ENCODE data around the gene MYO5B. TPM values are rescaled to one million over a fixed set of nuclear protein-coding genes. Genes with fewer than 3 reads are reported as not detected.

Gene MYO5B
- total RNA-seq, 1 experiment from 2014 or later = 0.97 TPM

DNA sequence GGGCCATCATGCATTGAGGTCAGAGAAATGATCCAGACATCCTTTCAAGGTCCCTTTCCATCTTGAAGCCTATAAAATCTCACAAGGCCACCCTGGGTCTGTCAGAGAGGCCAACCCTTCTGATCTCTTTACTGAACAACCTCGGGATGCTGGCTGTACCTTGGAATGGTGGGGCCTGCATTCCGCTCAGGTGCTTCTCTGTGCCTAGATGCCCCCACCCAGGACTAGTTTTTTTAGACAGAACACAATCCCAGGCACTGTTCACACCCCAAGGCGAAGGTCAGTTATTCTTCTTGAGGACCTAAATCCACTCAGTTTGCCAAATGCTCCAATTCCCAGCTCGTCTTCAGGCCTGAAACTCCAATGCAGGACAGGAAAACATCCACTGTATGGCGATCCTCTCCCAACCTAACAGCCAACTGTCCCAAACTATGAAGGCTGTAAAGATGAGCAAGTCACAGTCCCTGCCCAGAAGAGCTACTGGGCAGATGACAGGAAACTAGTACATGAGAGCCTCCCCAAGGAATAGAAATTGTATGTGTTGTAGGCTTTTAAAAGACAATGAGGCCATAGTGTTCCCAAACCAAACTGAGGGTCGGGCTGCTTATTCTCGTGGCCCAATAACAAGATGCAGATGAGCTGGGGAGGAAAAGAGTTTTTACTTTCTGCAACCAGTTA, 227.2 kb downstream of the MYO5B start:
- no peak for DNase-seq
- H3K4me2 ChIP-seq (ENCODE audit: low read depth, low read length, poor library complexity, severe bottlenecking) = no peak overlapping the region
- H2AFZ ChIP-seq (ENCODE audit: low read length) = no peak overlapping the region
- H4K20me1 ChIP-seq (ENCODE audit: insufficient read depth, low read depth, low read length) = no peaks in the 10 kb centered on the region
- H3K9me2 ChIP-seq (replicated peaks; ENCODE audit: insufficient read depth, low read length) = no peaks in the 10 kb centered on the region
- no peaks in the 10 kb centered on the region for H3K79me2 ChIP-seq (ENCODE audit: low read length)
- H3K9ac ChIP-seq (ENCODE audit: low read length) = no peak overlapping the region
- no peak overlapping the region for H3K27ac ChIP-seq (ENCODE audit: low read length)
- no peak overlapping the region for H3K4me3 ChIP-seq (ENCODE audit: low read length)
- no peaks in the 10 kb centered on the region for H3K4me1 ChIP-seq (ENCODE audit: low read length)
- H3K9me3 ChIP-seq (ENCODE audit: low read length) = no peaks in the 10 kb centered on the region
- no peaks in the 10 kb centered on the region for H3K36me3 ChIP-seq (ENCODE audit: insufficient read depth, low read length)
- no peaks in the 10 kb centered on the region for H3K27me3 ChIP-seq (ENCODE audit: low read length)

DNA sequence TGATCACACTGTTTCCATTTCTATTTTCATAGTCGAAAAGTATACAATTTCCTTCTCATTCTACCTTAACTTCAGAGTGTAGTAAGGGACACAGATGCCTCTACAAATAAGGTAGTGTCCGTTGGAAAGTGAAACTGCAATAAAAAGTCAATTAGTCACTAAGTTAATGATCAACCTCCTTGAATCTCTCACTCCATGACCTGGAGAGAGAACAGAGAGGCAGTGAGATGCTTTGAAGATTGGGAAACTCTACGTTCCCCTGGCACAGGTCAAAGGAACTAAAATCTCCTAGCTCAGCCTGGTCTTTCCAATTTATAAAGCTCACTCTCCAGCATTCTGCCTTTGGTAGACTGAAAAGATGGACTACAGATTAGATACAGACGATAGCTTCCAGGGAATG, 227.8 kb downstream of the MYO5B start:
- Histone ChIP-seq H2AFZ (ENCODE audit: low read length) (no peak overlapping the region), H3K27ac (ENCODE audit: low read length) (no peak overlapping the region), H3K36me3 (ENCODE audit: insufficient read depth, low read length) (no peaks in the 10 kb centered on the region), H3K9me2 (replicated peaks; ENCODE audit: insufficient read depth, low read length) (no peaks in the 10 kb centered on the region), H3K4me3 (ENCODE audit: low read length) (no peak overlapping the region), H4K20me1 (ENCODE audit: insufficient read depth, low read depth, low read length) (no peaks in the 10 kb centered on the region), H3K9me3 (ENCODE audit: low read length) (no peaks in the 10 kb centered on the region), H3K79me2 (ENCODE audit: low read length) (no peaks in the 10 kb centered on the region), H3K27me3 (ENCODE audit: low read length) (no peaks in the 10 kb centered on the region), H3K4me1 (ENCODE audit: low read length) (no peaks in the 10 kb centered on the region), H3K9ac (ENCODE audit: low read length) (no peak overlapping the region), H3K4me2 (ENCODE audit: low read depth, low read length, poor library complexity, severe bottlenecking) (no peak overlapping the region)
- no peak for DNase-seq

DNA sequence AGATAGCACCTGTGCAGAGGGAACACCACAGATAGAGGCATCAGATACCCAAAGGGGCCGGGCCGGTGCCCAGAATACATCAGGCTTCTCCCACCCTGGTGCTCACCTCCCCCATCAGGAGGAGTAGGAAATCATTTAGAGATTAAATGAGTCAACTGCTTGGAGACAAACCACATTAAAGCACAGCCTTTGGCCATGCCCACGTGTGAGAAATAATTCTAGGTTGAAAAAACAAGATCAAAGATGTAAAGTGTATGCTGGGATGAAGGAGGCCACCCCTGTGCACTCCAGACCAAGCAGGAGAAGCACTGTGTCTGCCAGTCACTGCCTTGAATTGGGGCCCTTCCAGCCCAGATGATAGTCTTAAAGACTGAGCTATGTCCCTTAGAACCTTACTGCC, 228.9 kb downstream of the MYO5B start:
- Histone ChIP-seq H3K79me2 (ENCODE audit: low read length) (no peaks in the 10 kb centered on the region), H3K9me2 (replicated peaks; ENCODE audit: insufficient read depth, low read length) (no peaks in the 10 kb centered on the region), H2AFZ (ENCODE audit: low read length) (no peak overlapping the region), H3K36me3 (ENCODE audit: insufficient read depth, low read length) (no peaks in the 10 kb centered on the region), H3K27ac (ENCODE audit: low read length) (no peak overlapping the region), H3K27me3 (ENCODE audit: low read length) (no peaks in the 10 kb centered on the region), H3K9me3 (ENCODE audit: low read length) (no peaks in the 10 kb centered on the region), H3K4me2 (ENCODE audit: low read depth, low read length, poor library complexity, severe bottlenecking) (no peak overlapping the region), H3K4me1 (ENCODE audit: low read length) (no peaks in the 10 kb centered on the region), H3K9ac (ENCODE audit: low read length) (no peak overlapping the region), H4K20me1 (ENCODE audit: insufficient read depth, low read depth, low read length) (no peaks in the 10 kb centered on the region), H3K4me3 (ENCODE audit: low read length) (no peak overlapping the region)
- no peak for DNase-seq

DNA sequence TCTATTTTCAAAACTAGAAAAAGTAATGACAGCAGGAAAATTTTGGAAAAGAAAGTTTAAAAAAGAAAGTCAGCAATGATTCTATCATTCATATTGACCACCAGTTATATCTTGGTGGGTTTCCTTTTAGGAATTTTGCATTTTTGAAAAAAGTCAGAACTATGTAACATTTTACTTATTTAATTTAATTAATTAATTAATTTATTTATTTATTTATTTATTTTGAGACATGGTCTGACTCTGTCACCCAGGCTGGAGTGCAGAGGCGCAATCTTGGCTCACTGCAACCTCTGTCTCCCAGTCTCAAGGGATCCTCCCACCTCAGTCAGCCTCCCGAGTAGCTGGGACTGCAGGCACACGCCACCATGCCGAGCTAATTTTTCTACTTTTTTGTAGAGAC, 231.7 kb downstream of the MYO5B start:
- no peak overlapping the region for H3K4me3 ChIP-seq (ENCODE audit: low read length)
- no peaks in the 10 kb centered on the region for H3K27me3 ChIP-seq (ENCODE audit: low read length)
- H3K4me1 ChIP-seq (ENCODE audit: low read length) = no peaks in the 10 kb centered on the region
- no peak overlapping the region for H3K4me2 ChIP-seq (ENCODE audit: low read depth, low read length, poor library complexity, severe bottlenecking)
- no peak overlapping the region for H3K9ac ChIP-seq (ENCODE audit: low read length)
- H3K79me2 ChIP-seq (ENCODE audit: low read length) = no peaks in the 10 kb centered on the region
- no peak overlapping the region for H3K27ac ChIP-seq (ENCODE audit: low read length)
- DNase-seq = no peak
- H3K9me2 ChIP-seq (replicated peaks; ENCODE audit: insufficient read depth, low read length) = no peaks in the 10 kb centered on the region
- no peaks in the 10 kb centered on the region for H4K20me1 ChIP-seq (ENCODE audit: insufficient read depth, low read depth, low read length)
- H2AFZ ChIP-seq (ENCODE audit: low read length) = no peak overlapping the region
- no peaks in the 10 kb centered on the region for H3K36me3 ChIP-seq (ENCODE audit: insufficient read depth, low read length)
- H3K9me3 ChIP-seq (ENCODE audit: low read length) = no peaks in the 10 kb centered on the region

DNA sequence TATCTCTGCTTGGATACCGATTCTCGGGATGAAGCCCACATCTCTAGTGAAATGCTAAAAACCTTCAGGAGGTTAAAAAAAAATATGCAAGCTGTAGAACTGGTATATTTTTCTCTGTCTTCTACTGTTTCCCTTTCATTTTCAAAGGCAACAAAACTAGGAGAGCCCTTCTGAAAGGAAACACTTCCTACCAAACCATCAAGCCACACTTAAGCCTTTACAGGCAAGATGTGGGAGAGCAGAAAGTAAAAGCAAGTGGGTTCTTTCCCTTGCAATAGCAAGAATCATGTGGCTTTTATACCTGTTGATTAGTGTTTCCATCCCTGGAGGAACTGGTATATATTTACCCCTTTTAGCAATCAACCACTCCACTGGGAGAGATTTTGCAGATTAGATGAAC, 233.7 kb downstream of the MYO5B start:
- DNase-seq = no peak
- H3K27me3 ChIP-seq (ENCODE audit: low read length) = no peaks in the 10 kb centered on the region

DNA sequence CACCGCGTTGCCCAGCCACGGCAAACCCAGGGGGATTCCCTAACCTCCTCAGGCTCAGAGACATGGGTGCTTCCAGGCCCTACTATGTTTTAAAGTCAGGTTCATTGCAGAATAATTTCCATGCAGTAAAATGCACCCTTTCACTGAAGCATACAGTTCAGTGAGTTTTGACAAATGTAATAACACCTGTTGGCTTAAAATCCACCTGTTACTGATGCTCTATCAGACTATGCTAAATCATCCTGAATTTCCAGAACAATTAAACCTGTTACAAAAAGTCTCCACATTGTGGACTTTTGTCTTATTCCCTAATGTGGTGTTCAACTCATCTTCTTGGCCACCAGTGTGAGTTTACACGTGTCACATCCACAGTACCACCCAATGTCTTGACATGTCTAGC, 234.6 kb downstream of the MYO5B start:
- Histone ChIP-seq H4K20me1 (ENCODE audit: insufficient read depth, low read depth, low read length) (no peaks in the 10 kb centered on the region), H2AFZ (ENCODE audit: low read length) (no peak overlapping the region), H3K4me1 (ENCODE audit: low read length) (no peaks in the 10 kb centered on the region), H3K27ac (ENCODE audit: low read length) (no peak overlapping the region), H3K36me3 (ENCODE audit: insufficient read depth, low read length) (no peaks in the 10 kb centered on the region), H3K9me2 (replicated peaks; ENCODE audit: insufficient read depth, low read length) (no peaks in the 10 kb centered on the region), H3K27me3 (ENCODE audit: low read length) (no peaks in the 10 kb centered on the region), H3K9me3 (ENCODE audit: low read length) (no peaks in the 10 kb centered on the region), H3K4me2 (ENCODE audit: low read depth, low read length, poor library complexity, severe bottlenecking) (no peak overlapping the region), H3K79me2 (ENCODE audit: low read length) (no peaks in the 10 kb centered on the region), H3K4me3 (ENCODE audit: low read length) (no peak overlapping the region), H3K9ac (ENCODE audit: low read length) (no peak overlapping the region)
- DNase-seq = no peak

More for the DNA sequence above, 233.7 kb downstream of the MYO5B start:
- Histone ChIP-seq H3K4me1 (ENCODE audit: low read length) (no peaks in the 10 kb centered on the region), H3K9ac (ENCODE audit: low read length) (no peak overlapping the region), H3K36me3 (ENCODE audit: insufficient read depth, low read length) (no peaks in the 10 kb centered on the region), H2AFZ (ENCODE audit: low read length) (no peak overlapping the region), H3K4me3 (ENCODE audit: low read length) (no peak overlapping the region), H3K4me2 (ENCODE audit: low read depth, low read length, poor library complexity, severe bottlenecking) (no peak overlapping the region), H3K9me3 (ENCODE audit: low read length) (no peaks in the 10 kb centered on the region), H3K79me2 (ENCODE audit: low read length) (no peaks in the 10 kb centered on the region), H4K20me1 (ENCODE audit: insufficient read depth, low read depth, low read length) (no peaks in the 10 kb centered on the region), H3K27ac (ENCODE audit: low read length) (no peak overlapping the region), H3K9me2 (replicated peaks; ENCODE audit: insufficient read depth, low read length) (no peaks in the 10 kb centered on the region)

DNA sequence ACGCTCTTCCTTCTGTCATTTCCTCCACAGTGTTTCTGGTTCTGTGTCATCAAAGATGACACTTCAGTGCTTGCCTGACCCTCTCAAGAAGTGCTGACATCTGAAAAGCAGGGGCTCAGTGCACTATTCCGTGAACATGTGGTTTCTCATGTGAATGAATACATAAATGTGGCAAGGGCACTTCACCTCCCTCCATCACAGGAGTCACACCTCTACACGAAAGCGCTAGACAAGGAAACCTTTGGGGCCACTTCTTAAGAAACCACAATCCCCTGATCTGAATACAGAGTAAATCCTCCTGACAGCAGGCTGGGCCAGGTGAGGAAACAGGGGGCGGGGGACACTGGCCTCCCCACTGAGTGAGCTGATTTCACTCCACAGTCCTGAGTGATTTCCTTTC, 235.8 kb downstream of the MYO5B start:
- Histone ChIP-seq H3K4me2 (ENCODE audit: low read depth, low read length, poor library complexity, severe bottlenecking) (no peak overlapping the region), H2AFZ (ENCODE audit: low read length) (no peak overlapping the region), H3K9me2 (replicated peaks; ENCODE audit: insufficient read depth, low read length) (no peaks in the 10 kb centered on the region), H3K4me3 (ENCODE audit: low read length) (no peak overlapping the region), H3K27me3 (ENCODE audit: low read length) (no peaks in the 10 kb centered on the region), H3K36me3 (ENCODE audit: insufficient read depth, low read length) (no peaks in the 10 kb centered on the region), H3K9me3 (ENCODE audit: low read length) (no peaks in the 10 kb centered on the region), H3K9ac (ENCODE audit: low read length) (no peak overlapping the region), H3K4me1 (ENCODE audit: low read length) (no peaks in the 10 kb centered on the region), H4K20me1 (ENCODE audit: insufficient read depth, low read depth, low read length) (no peaks in the 10 kb centered on the region), H3K27ac (ENCODE audit: low read length) (no peak overlapping the region), H3K79me2 (ENCODE audit: low read length) (no peaks in the 10 kb centered on the region)
- no peak for DNase-seq

DNA sequence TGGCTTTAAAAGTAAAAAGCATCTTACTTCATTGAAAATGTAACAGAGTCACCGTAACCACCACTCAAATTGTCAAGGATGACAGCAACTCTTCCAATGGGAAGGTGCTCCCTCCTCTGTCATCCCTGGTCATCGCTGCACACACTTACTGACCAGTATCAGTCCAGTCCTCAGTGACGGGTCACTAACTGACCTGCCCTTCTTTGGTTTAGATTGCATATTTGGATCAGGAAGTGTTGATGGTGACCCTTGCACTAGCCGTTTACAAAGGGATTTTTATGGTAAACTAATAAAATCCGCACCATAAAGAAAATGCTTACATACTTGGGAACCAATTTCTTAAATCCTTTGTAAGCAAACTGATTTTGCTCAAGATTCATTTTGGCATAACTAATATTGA, 239.7 kb downstream of the MYO5B start:
- no peak overlapping the region for H3K27ac ChIP-seq (ENCODE audit: low read length)
- H3K79me2 ChIP-seq (ENCODE audit: low read length) = no peaks in the 10 kb centered on the region
- no peaks in the 10 kb centered on the region for H3K9me2 ChIP-seq (replicated peaks; ENCODE audit: insufficient read depth, low read length)
- H4K20me1 ChIP-seq (ENCODE audit: insufficient read depth, low read depth, low read length) = no peaks in the 10 kb centered on the region
- no peak overlapping the region for H3K9ac ChIP-seq (ENCODE audit: low read length)
- H3K4me1 ChIP-seq (ENCODE audit: low read length) = no peaks in the 10 kb centered on the region
- H2AFZ ChIP-seq (ENCODE audit: low read length) = no peak overlapping the region
- DNase-seq = no peak
- H3K27me3 ChIP-seq (ENCODE audit: low read length) = no peaks in the 10 kb centered on the region
- no peaks in the 10 kb centered on the region for H3K9me3 ChIP-seq (ENCODE audit: low read length)
- H3K36me3 ChIP-seq (ENCODE audit: insufficient read depth, low read length) = no peaks in the 10 kb centered on the region
- H3K4me3 ChIP-seq (ENCODE audit: low read length) = no peak overlapping the region
- no peak overlapping the region for H3K4me2 ChIP-seq (ENCODE audit: low read depth, low read length, poor library complexity, severe bottlenecking)

DNA sequence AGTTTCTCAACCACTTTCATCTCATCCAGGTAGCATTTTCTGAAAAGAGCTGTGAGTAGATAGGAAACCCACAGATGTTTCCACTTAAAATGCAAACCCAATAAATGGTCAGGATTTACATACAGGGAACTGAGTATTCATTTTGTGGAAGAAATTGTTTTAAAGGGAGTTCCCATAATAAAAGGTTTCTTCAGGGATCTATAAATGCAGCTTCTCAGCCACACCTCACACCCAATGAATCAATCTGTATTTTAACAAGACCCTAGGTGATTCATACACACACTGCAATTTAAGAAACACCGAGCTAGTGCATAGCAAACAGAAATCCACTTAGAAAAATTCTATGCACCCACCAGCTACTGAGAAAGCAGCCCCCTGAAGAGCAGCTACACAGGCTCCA, 241.6 kb downstream of the MYO5B start:
- H3K9ac ChIP-seq (ENCODE audit: low read length) = no peak overlapping the region
- H3K4me2 ChIP-seq (ENCODE audit: low read depth, low read length, poor library complexity, severe bottlenecking) = no peak overlapping the region
- no peaks in the 10 kb centered on the region for H4K20me1 ChIP-seq (ENCODE audit: insufficient read depth, low read depth, low read length)
- H2AFZ ChIP-seq (ENCODE audit: low read length) = no peak overlapping the region
- H3K9me3 ChIP-seq (ENCODE audit: low read length) = no peaks in the 10 kb centered on the region
- no peaks in the 10 kb centered on the region for H3K9me2 ChIP-seq (replicated peaks; ENCODE audit: insufficient read depth, low read length)
- H3K27ac ChIP-seq (ENCODE audit: low read length) = no peak overlapping the region
- DNase-seq = no peak
- no peaks in the 10 kb centered on the region for H3K27me3 ChIP-seq (ENCODE audit: low read length)
- H3K36me3 ChIP-seq (ENCODE audit: insufficient read depth, low read length) = no peaks in the 10 kb centered on the region
- no peaks in the 10 kb centered on the region for H3K4me1 ChIP-seq (ENCODE audit: low read length)
- H3K4me3 ChIP-seq (ENCODE audit: low read length) = no peak overlapping the region
- H3K79me2 ChIP-seq (ENCODE audit: low read length) = no peaks in the 10 kb centered on the region
